ENCODE measurements around the gene MMP14. TPM values are rescaled to one million over a fixed set of nuclear protein-coding genes. Genes with fewer than 3 reads are reported as not detected.

The MMP14 gene
- total and polyA plus RNA-seq, 2 of the 13 experiments (the other 11 are each of a cell fraction or from before 2014, with no cell fraction given) = 5.2 to 9.8 TPM

- POLR2A ChIA-PET = no interaction called here
- CTCF ChIA-PET (ENCODE audit: low intra/inter-chr PET ratio, low total read pairs) = no interaction called here
- peaks cover 28% of the 10 kb centered on the region for H3K4me1 ChIP-seq (ENCODE audit: insufficient read depth, low read length)
- H3K27me3 ChIP-seq (ENCODE audit: control insufficient read depth in 1 of 2, insufficient read depth in 2 of 2, low read length in 2 of 2) = no peaks in the 10 kb centered on the region; a peak in 1 of 5 replicates
- DNase-seq (ENCODE audit: low spot score) (no peak), ATAC-seq (no peak), FAIRE-seq (no peak)
- no peak overlapping the region for H3K9ac ChIP-seq (ENCODE audit: insufficient read depth, low read depth, low read length)
- no peak overlapping the region for H3K27ac ChIP-seq (ENCODE audit: extremely low read length, insufficient read depth, low read length)
- H3K9me3 ChIP-seq (ENCODE audit: low read length) = no peaks in the 10 kb centered on the region
- no peaks in the 10 kb centered on the region for H3K79me2 ChIP-seq (ENCODE audit: insufficient read depth, low read length)
- H3K36me3 ChIP-seq (replicated peaks in 1 of 2; ENCODE audit: control insufficient read depth in 1 of 2, insufficient read depth in 2 of 2, low read length in 2 of 2) = no peaks in the 10 kb centered on the region
- in situ Hi-C loops (cut with HindIII; ENCODE audit: extremely low pct_ligation_motif_present, low pct_unique_long_range_greater_than_20kb) = no loop called here
- TF ChIP-seq, protein P1, sequence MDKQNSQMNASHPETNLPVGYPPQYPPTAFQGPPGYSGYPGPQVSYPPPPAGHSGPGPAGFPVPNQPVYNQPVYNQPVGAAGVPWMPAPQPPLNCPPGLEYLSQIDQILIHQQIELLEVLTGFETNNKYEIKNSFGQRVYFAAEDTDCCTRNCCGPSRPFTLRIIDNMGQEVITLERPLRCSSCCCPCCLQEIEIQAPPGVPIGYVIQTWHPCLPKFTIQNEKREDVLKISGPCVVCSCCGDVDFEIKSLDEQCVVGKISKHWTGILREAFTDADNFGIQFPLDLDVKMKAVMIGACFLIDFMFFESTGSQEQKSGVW (CRISPR knock-in tag; IDR thresholded peaks at IDR 0.05; ENCODE audit: borderline replicate concordance) = no peak
- TF ChIP-seq HES4 (CRISPR knock-in tag; IDR thresholded peaks at IDR 0.05; ENCODE audit: borderline replicate concordance) = 0 out of 2 replicates have a peak, but pooled peaks have one; percentile 15
- WGBS (ENCODE audit: low lambda C conversion rate) = 73% methylated on average over 7 of the region's 7 CpGs
- intact Hi-C loops (cut with micrococcal nuclease; ENCODE audit: unreplicated experiment) = no loop called here
- no peak overlapping the region for H3K4me3 ChIP-seq (replicated peaks in 1 of 3; ENCODE audit: insufficient read depth in 1 of 3, low read depth in 2 of 3, low read length in 3 of 3)
- no peaks in the 10 kb centered on the region for H4K20me1 ChIP-seq (ENCODE audit: insufficient read depth, low read length)
- no peak overlapping the region for H3K4me2 ChIP-seq (ENCODE audit: low read depth, low read length)
- BruUV-seq (replicated peaks) = no TSS peak
- no peak overlapping the region for H2AFZ ChIP-seq (ENCODE audit: low read length)
Observed at GRCh38 chr14:22814373-22814772, 22.0 kb upstream of the MMP14 start.

- Histone ChIP-seq H3K4me2 (ENCODE audit: low read depth, low read length) (peak within 1 kb of the TSS; percentile 58), H3K27ac (ENCODE audit: extremely low read length, insufficient read depth, low read length) (no peak within 1 kb of the TSS), H4K20me1 (ENCODE audit: insufficient read depth, low read length) (no peaks in the 10 kb centered on the region), H3K79me2 (ENCODE audit: insufficient read depth, low read length) (no peaks in the 10 kb centered on the region), H3K27me3 (ENCODE audit: control insufficient read depth in 1 of 2, insufficient read depth in 2 of 2, low read length in 2 of 2) (no peaks in the 10 kb centered on the region; a peak in 1 of 5 replicates), H3K36me3 (replicated peaks in 1 of 2; ENCODE audit: control insufficient read depth in 1 of 2, insufficient read depth in 2 of 2, low read length in 2 of 2) (no peaks in the 10 kb centered on the region), H3K9me3 (ENCODE audit: low read length) (no peaks in the 10 kb centered on the region), H2AFZ (ENCODE audit: low read length) (peak within 1 kb of the TSS; percentile 60), H3K4me3 (replicated peaks in 1 of 3; ENCODE audit: insufficient read depth in 1 of 3, low read depth in 2 of 3, low read length in 3 of 3) (peak within 1 kb of the TSS in 1 of 3 experiments; percentile 4; a peak in 1 of 6 replicates), H3K9ac (ENCODE audit: insufficient read depth, low read depth, low read length) (peak within 1 kb of the TSS; percentile 5; the same call in 1 of the 2 replicates), H3K4me1 (ENCODE audit: insufficient read depth, low read length) (peaks cover 34% of the 10 kb centered on the region)
- ATAC-seq (peak; percentile 13), DNase-seq (ENCODE audit: low spot score) (no peak), FAIRE-seq (no peak)
- intact Hi-C loops (cut with micrococcal nuclease; ENCODE audit: unreplicated experiment) (loop anchor here (5.0 kb wide), 1 partner anchor 243 kb away; no protein-coding TSS in a partner anchor), in situ Hi-C loops (cut with HindIII; ENCODE audit: extremely low pct_ligation_motif_present, low pct_unique_long_range_greater_than_20kb) (no loop called here)
- BruUV-seq (replicated peaks) = no TSS peak
- WGBS (ENCODE audit: low lambda C conversion rate) = 12% methylated on average over 10 of the region's 10 CpGs
- ChIA-PET CTCF (ENCODE audit: low intra/inter-chr PET ratio, low total read pairs) (interaction anchor here (2.1 kb wide), 1 partner anchor 38 kb away, joined by 8 read pairs; no protein-coding TSS in a partner anchor), POLR2A (interaction anchor here (1.1 kb wide), 1 partner anchor 49 kb away, joined by 4 read pairs; the partner anchor contains the start of gene OXA1L)
- peak; percentile 95 for TF ChIP-seq HNF4A (CRISPR knock-in tag; IDR thresholded peaks at IDR 0.05)
- peak; percentile 51; the same call in 1 of the 2 replicates for TF ChIP-seq HINFP (CRISPR knock-in tag; IDR thresholded peaks at IDR 0.05; ENCODE audit: low read depth)
- TF ChIP-seq XRCC5 (optimal IDR thresholded peaks at IDR 0.05; ENCODE audit: low read length) = peak; percentile 47
- no peak for TF ChIP-seq LCORL (IDR thresholded peaks at IDR 0.05)
- TF ChIP-seq LCORL (CRISPR knock-in tag; IDR thresholded peaks at IDR 0.05) = no peak; the same call in 1 of the 2 replicates
- TF ChIP-seq ZFX (CRISPR knock-in tag; IDR thresholded peaks at IDR 0.05; ENCODE audit: low read depth) = 0 out of 2 replicates have a peak, but pooled peaks have one; percentile 27
- TF ChIP-seq, protein P2, sequence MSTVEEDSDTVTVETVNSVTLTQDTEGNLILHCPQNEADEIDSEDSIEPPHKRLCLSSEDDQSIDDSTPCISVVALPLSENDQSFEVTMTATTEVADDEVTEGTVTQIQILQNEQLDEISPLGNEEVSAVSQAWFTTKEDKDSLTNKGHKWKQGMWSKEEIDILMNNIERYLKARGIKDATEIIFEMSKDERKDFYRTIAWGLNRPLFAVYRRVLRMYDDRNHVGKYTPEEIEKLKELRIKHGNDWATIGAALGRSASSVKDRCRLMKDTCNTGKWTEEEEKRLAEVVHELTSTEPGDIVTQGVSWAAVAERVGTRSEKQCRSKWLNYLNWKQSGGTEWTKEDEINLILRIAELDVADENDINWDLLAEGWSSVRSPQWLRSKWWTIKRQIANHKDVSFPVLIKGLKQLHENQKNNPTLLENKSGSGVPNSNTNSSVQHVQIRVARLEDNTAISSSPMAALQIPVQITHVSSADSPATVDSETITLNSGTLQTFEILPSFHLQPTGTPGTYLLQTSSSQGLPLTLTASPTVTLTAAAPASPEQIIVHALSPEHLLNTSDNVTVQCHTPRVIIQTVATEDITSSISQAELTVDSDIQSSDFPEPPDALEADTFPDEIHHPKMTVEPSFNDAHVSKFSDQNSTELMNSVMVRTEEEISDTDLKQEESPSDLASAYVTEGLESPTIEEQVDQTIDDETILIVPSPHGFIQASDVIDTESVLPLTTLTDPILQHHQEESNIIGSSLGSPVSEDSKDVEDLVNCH (CRISPR knock-in tag; IDR thresholded peaks at IDR 0.05) = no peak
- peak; percentile 81 for TF ChIP-seq HNF4G (IDR thresholded peaks at IDR 0.05; ENCODE audit: borderline replicate concordance, low read depth, low read length)
- TF ChIP-seq HNF4G (CRISPR knock-in tag; IDR thresholded peaks at IDR 0.05; ENCODE audit: borderline replicate concordance, low read depth) = 0 out of 2 replicates have a peak, but pooled peaks have one; percentile 35
- TF ChIP-seq CEBPB (IDR thresholded peaks at IDR 0.05; ENCODE audit: borderline replicate concordance, low read depth, low read length) = peak; percentile 71
Observed at GRCh38 chr14:22814941-22815713, 21.3 kb upstream of the MMP14 start, which contains the start of gene SLC7A7. Gene SLC7A7, minus strand, starts transcription at chr14:22815435. Its CDS starts 2,037 bp downstream, at chr14:22813398.
